22Rv1 (cell line): ENCODE data around the gene CGNL1.

ENCODE experiments used
- H3K27ac ChIP-seq: fragments of 450-650 bp; 2 replicates; pipeline ENCODE4 v1.5.1; 2017
- ZFX ChIP-seq: fragments of 450-650 bp; IDR thresholded peaks from 2 replicates; pipeline ENCODE4 v1.6.1; 2017; ENCODE audit warnings: antibody characterized with exemption, borderline replicate concordance
- TF ChIP-seq, protein P1 (sequence below): fragments of 450-650 bp; IDR thresholded peaks from 2 replicates; pipeline ENCODE4 v1.5.1; 2017; ENCODE audit warnings: mild to moderate bottlenecking

The CGNL1 gene

DNA sequence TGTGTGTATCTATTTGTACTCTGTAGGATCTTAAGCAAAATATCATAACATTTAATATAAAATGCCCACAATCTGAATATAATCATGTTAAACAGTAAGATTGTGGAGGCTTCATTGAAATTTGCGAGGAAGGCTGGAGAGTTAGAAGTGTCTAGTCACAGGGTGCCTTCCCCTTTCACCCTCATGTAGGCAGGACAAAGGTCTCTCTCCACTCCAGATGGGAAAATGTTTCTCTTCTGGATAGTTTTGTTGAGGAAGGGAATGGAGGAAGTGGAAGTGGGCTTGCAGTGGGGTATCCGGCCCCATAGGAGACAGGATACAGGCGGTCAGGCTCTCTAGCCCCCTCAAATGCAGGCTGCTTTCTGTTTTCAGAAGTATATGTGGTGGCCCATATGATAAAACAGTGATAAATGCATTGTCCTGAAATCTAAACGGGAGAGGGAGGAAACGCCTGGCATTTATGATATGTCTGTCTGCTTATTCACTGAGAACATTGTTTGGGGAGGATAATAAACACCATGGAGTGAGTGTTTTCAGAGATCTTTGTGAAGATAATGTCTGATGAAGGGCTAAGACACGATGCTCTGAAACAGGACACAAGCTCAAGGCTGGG is 202.1 kb downstream of the CGNL1 start:
- no peak overlapping the region for H3K27ac ChIP-seq
- TF ChIP-seq, protein P1, sequence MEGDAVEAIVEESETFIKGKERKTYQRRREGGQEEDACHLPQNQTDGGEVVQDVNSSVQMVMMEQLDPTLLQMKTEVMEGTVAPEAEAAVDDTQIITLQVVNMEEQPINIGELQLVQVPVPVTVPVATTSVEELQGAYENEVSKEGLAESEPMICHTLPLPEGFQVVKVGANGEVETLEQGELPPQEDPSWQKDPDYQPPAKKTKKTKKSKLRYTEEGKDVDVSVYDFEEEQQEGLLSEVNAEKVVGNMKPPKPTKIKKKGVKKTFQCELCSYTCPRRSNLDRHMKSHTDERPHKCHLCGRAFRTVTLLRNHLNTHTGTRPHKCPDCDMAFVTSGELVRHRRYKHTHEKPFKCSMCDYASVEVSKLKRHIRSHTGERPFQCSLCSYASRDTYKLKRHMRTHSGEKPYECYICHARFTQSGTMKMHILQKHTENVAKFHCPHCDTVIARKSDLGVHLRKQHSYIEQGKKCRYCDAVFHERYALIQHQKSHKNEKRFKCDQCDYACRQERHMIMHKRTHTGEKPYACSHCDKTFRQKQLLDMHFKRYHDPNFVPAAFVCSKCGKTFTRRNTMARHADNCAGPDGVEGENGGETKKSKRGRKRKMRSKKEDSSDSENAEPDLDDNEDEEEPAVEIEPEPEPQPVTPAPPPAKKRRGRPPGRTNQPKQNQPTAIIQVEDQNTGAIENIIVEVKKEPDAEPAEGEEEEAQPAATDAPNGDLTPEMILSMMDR, result no peak
- TF ChIP-seq ZFX, result no peak

DNA sequence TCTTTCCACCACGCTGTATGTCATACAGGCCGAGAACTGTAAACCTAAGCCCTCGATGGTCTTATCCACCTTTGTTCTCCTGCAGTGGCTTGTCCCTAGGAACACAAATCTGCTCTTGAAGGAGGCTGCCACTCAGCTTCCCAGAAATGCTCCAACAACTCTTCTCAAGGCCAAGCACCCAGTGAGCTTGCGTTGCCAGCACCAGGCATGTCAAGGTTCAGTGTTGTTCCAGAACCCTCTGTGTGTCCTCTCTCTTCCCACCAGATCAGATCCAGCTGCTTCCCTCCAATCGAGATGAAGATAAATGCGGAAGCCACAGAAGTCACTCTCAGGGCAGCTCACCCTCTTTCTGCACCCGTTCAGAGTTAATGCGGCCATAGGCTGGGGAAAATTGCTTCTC is 204.1 kb downstream of the CGNL1 start:
- no peak for TF ChIP-seq ZFX
- TF ChIP-seq, protein P1, result no peak
- H3K27ac ChIP-seq, result no peak overlapping the region

DNA sequence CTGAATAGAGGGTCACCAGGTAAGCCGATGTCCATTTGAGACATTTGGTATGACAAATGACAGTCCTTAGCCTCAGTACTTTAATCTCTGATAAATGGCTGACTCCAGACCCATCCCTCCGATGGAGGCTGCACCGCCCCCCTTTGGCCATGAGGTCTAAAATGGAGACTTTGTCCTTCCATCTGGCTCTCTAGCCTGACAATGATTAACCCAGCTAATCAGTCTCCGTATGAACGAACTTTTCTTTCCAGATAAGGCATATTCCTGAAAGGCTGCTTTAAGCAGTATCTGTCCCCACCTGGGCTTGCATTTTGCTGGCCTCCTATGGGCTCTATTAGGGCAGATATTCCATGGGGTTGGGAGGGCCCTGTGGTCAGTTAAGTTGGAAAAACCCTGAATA is 204.6 kb downstream of the CGNL1 start:
- TF ChIP-seq, protein P1, result 0 out of 2 replicates have a peak, but pooled peaks have one; percentile 12
- TF ChIP-seq ZFX, result no peak
- H3K27ac ChIP-seq, result no peak overlapping the region

DNA sequence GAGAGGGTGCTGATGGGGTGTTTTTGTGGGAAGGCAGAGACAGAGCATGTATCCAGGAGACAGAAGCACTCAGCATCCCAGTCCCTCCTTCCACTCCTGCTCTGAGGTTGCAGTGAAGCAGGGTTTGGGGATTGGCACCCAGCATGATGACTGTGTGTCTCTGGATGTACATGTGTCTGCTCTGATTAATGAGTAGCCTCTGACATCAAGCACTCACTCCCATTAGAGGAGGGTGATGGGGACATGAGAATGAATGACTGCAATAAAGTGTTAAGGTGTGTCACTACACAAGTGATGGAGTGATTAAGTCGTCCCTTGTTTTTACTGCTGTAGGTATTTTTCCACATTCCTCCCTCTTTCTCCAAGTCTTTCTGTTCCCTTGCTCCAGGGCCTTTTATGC is 205.8 kb downstream of the CGNL1 start:
- H3K27ac ChIP-seq, result no peak overlapping the region
- TF ChIP-seq, protein P1, result no peak
- no peak for TF ChIP-seq ZFX

DNA sequence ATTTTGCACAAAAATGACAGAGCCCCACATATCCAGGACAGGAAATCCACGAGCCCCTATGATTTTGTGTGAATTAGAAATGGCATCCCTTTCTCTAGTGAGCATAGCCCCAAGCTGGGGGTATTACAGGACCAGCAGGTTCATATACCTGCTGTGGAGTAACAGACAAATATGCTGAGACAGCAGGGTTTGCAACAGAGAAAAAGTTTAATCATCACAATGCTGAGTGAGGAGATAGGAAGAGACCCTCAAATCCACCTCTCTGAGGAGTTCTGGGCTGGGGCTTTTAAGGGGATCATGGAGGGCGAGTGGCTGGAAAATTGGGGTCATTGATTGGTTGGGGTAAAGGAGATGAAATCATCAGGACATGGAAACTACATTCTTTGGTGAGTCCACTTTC is 207.0 kb downstream of the CGNL1 start:
- no peak for TF ChIP-seq ZFX
- TF ChIP-seq, protein P1, result no peak
- H3K27ac ChIP-seq, result no peak overlapping the region

DNA sequence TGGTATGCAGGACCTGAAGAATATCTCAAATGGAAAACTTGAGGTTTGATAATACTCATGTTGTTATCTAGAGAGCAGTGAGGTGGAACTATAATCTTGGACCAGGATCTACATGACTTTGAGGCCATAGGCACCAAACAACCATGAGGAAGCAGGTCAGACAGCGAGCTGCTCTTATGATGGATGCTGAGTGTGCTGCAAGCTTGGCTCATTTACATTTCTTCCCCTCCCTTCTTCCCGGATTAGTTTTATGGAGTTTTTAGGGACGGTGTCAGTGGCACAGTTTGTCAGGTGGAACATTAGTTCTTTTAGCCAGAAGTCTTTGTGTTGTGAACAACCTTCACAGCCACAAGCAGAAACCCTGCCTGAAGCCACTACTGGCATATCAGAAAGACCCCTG is 207.4 kb downstream of the CGNL1 start:
- no peak overlapping the region for H3K27ac ChIP-seq
- TF ChIP-seq ZFX, result no peak
- TF ChIP-seq, protein P1, result no peak

DNA sequence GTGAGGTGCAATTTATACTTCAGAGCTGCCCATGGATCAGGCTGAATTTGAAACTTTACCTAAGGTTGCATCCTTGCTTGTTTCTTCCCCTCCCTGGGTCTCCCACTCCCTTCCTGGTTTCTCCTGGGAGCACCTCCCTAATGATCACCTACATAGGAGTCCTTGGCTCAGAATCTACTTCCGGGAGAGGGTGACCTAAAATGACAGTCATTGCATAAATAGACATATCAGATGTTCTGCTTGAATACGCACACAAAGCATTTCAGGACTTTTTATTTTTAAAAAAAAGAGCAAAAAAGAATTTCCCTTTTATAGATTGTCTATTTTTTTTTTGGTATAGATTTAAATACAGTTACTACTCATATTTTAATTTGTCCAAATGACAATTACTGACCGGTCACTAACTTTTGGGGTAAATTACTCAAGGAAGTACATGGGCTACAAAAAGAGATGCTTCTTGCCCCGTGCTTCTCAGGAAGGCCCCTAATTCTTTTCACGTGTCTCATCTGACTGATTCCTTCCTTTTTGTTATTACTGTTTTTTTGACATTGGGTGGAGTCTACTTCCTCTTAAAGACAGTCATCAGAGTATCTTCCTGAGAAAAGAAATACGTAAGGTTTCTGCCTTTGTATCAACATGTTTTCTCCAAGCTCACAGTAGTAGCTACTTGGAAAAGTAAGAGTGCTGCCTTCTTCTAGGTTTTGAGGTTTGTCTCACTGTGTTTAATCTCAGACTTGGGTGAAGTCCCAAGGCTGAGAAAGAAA is 210.5 kb downstream of the CGNL1 start:
- TF ChIP-seq ZFX, result no peak
- TF ChIP-seq, protein P1, result no peak

More for the DNA sequence above, 210.5 kb downstream of the CGNL1 start:
- no peak overlapping the region for H3K27ac ChIP-seq
